GM18951 (cell line): ENCODE results near the gene HMGB4.

Experiments used
- POLR2A ChIP-seq: IDR thresholded peaks from 4 replicates; pipeline ENCODE4 v1.6.1; 2011; ENCODE audit warnings: mild to moderate bottlenecking; ENCODE audit not compliant: insufficient read length, insufficient read depth; ENCODE audit errors: extremely low read depth
- in situ Hi-C: fragments of 300-500 bp; cut with MboI; formaldehyde crosslinking; loops from one replicate; pipeline ENCODE4 v1.12.0; 2022; ENCODE audit warnings: low sequenced_read_pairs, mixed read lengths, inconsistent platforms; ENCODE audit not compliant: unreplicated experiment

Gene HMGB4, protein sequence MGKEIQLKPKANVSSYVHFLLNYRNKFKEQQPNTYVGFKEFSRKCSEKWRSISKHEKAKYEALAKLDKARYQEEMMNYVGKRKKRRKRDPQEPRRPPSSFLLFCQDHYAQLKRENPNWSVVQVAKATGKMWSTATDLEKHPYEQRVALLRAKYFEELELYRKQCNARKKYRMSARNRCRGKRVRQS

DNA sequence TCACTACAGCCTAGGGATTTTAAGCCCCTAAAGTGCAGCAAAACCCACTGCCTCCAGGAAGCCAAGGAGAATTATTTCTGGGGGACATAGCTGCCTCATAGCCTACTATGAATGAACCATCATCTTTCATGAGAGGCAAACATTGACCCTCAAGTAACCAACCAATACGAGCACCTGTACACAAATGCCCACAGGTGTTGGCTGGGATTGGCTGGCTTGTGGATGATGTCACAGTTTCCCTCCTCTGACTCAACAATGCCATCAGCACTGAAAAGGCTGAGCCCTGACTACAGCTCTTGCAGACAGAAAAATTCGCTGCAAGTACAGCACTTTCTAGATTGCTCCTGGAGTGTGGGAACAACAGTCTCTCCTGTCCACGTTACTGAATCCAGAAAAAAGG lies at the start of gene HMGB4:
Gene HMGB4 (plus strand): TSS at position 301 of the 400 bp plus-strand sequence. CDS start 113 bp downstream, outside the sequence.
- no peak for TF ChIP-seq POLR2A

DNA sequence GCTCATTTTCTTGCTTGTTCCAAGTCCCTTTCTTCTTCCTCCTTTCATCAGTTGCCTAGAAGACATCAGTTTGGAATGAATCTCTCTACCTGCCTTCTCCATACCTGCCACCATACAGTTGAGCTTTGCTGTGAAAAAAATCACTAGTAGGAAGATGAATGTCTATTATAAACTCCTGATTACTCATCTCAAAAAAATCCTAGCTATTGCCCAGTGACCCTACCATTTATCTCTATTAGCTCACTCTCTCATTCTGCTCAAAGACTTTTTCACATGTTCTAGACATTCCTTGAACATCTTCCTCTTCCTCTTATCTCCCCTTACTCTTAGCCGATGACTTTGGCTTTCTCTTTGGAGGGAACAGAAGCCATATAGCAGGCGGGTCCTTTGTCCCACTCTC lies 49.7 kb upstream of the HMGB4 start:
- in situ Hi-C loops: no loop called here
- no peak for TF ChIP-seq POLR2A

More for the DNA sequence above, at the start of gene HMGB4:
- in situ Hi-C loops: no loop called here

DNA sequence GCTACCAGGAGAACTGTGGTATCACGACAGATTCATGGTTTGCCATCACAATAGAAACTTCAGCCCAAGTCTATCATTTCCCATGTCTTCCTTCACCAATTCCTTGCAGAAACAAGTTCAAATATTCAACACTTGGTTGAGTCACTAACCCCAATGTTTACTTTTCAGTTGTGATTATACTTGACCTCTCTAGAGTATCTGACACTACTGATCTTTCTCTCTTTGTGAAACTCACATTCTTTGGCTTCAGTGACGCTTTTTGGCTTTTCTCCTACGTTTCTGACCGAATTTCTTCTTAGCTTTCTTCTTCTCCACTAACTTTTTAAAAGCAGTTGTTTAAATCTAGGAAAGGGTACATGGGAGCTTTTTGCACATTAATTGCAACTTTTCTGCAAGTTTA lies 48.8 kb upstream of the HMGB4 start:
- TF ChIP-seq POLR2A: no peak
- in situ Hi-C loops: no loop called here

DNA sequence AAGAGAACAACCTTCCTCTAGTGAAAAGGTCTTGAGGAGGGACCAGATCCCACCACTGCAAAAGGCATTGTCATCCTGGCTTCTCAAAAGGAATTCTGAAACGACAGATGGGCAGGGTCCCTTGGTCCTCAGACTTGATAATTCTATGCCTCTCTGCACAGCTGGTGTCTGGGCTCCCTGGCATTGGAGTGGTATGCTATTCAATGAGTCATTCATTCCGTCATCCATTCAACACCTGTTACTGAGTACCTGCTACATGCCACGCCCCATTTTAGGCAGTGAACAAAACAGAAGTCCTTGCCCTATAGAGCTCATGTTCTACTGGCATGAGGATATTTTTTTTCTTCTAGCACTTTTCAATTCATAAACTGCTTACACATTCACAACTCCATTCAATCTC lies 45.8 kb upstream of the HMGB4 start:
- TF ChIP-seq POLR2A: no peak
- in situ Hi-C loops: no loop called here

DNA sequence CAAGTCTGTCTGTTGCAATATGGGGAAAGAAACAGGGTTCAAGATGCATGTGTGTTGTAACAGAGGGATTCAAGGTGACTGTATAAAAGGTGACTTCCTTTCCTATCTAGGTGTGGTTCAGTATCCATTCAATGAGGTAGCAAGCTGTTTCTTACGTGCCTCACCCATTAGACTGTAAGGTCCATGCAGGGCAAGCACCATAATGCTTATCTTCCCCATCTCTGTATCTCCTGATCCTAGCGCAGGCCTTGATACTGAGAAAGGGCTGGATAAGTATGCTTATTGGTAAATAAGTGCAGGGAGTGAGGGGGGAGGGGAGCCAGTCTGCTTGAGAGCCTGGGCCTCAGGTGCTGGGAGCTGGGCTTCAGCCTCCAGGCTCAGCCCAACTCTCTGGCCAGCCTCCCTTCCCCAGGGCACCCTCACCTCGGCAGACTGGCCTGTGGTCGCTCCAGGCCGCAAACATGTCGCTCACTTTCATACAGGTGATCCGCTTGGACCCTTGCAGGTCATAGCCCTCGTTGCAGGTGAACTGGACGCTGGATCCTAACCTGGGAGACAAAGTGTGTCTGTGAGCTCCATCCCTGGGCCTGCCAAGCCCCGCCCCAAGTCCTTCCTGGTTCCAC lies 44.5 kb upstream of the HMGB4 start:
- TF ChIP-seq POLR2A: no peak
- in situ Hi-C loops: no loop called here

DNA sequence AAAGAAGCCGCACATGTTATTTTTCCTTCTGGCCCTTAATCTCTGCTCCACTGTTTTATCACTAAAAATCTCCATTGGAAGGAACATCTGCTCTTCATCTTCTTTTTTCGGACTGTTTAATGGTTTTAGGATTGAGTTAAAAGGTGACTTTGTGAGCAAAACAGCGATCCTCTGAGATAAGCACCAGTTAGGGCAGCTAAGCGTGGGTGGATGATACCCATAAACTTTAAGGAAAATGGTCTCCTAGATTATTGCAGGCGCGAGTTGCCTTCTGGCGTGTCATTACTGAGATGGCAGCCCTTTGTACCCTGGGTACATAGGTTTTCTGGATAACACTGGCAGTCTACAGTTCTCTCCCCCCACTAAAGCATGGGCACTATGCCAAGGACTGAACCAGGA lies 44.0 kb upstream of the HMGB4 start:
- in situ Hi-C loops: no loop called here
- TF ChIP-seq POLR2A: no peak

DNA sequence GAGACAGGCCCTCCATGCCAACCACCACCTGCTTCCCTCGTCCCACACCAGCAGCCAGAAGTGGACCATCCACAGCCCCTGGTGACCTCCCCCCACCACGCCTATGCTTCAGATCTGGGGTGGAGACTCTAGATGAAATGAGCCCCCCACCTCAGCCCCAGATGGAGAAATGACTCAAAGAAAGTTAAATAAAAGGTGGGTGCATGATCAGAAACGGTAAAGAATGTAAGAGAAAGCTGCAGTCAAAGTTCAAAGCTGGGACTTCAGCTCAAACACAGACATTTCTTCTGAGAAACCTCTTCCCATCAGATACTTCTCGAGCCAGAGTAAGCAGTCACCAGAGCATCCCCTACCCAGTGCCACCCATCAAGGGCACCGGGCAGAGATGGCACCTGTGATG lies 43.1 kb upstream of the HMGB4 start:
- in situ Hi-C loops: no loop called here
- no peak for TF ChIP-seq POLR2A

DNA sequence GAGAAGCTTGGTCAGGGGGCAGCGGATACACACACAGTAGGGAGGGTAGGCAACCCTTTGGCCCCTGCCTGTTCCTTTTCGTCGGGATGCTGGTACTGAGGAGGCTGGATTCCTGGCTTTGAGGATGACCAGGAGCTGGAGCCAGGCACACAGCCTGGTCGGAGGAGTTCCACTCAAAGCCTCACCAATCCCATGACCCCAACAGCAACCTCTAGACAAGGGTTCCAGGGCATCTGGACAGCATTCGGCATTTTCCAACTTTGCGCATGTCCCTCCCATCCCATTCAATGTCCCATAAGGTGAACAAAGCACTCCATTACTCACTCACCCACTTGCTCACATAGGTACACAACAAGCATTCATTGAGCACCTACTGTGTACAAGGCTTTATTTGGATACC lies 42.6 kb upstream of the HMGB4 start:
- in situ Hi-C loops: no loop called here
- no peak for TF ChIP-seq POLR2A

DNA sequence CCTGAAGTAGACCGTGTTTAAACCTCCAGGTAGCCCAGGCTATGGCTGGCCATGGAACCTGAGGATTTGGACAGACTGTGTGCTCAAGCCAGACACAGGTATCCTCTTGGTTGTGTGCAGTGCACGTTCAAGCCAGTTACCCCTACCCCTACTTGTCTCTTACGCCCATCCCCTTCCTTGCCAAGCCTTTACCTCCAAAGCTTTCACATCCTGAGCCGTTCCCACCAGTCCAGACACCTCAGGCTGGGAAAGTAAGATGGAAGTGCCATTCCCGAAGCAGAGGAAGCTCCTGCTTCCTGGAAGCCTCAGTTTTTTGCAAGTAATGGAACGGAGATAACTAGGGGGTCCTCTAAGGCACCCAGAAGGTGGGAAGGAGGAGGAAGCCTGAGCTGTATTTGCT lies 41.5 kb upstream of the HMGB4 start:
- TF ChIP-seq POLR2A: no peak
- in situ Hi-C loops: no loop called here

DNA sequence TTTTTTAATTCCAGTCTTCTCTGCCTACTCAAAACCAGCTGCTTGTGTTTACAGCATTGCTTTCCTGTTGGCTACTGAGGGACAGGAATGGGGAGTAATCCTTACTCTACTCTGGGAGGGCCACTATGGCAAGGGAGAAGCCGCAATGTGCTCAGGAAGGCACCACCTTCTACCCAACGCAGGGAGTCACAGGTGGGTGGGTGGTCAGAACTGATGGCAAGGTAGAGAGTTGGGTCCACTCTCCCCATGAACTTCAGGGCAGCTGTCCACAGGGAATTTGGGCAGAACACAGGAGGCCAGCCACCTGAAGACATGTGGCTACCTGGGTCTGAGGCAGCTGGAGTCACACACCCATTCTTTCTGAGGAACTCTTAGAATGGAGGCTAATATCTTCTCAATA lies 40.5 kb upstream of the HMGB4 start:
- in situ Hi-C loops: no loop called here
- TF ChIP-seq POLR2A: no peak

DNA sequence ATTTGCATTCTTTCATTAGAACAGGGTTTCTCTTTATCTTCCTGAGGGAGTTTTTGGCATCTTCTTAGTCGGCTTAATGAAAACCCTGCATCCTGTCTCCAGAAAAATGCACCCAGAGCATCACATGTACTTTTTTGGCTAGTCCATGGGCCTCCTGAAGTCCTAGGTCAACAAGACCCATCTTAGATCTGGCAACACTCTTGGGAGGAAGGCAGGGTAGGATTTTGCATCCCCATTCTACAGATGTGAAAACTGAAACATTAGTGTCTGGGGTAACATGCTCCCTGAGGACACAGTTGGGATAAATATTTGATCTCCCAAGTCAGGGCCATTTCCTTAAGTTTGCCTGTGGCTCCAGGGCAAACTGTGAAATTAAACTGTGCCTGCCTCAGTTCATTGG lies 40.0 kb upstream of the HMGB4 start:
- no peak for TF ChIP-seq POLR2A
- in situ Hi-C loops: no loop called here

DNA sequence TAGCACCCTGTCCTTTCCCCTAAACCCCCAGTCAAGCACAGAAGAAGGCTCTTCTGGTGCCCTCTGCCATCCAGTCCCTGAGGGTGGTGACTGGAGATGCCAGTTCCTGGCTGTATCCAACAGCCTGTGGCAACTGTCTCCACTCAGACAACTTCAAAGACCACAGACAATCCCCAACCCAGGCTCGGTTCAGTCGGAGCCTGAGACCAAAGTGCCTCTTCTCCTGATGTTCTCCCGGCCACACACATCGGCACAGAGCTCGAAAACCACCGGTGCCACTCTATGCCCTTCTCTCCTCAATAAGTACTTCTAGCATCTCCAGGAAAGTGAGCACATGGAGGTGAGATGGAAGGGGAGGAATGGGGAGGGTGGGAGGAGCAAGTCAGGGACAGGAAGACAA lies 39.6 kb upstream of the HMGB4 start:
- no peak for TF ChIP-seq POLR2A
- in situ Hi-C loops: no loop called here

DNA sequence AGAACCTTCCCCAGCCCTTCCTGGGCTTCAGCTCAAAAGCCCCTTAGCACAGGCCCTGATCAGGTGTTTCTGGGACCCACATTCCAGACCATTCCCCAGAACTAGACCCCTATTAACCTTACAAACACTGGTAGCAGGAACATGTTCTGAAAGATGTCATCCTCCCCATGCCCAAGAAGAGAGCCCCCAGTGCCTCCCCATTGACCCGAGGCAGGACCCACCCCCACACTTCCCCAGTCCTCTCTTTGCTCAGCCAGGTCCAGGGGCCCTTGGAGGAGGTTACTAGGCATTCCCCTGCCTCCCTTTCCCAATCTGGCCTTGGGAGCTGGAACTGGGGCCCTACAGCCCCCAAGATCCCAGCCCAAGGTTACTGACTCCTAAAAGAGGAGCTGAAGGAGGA lies 38.9 kb upstream of the HMGB4 start:
- no peak for TF ChIP-seq POLR2A
- in situ Hi-C loops: no loop called here

DNA sequence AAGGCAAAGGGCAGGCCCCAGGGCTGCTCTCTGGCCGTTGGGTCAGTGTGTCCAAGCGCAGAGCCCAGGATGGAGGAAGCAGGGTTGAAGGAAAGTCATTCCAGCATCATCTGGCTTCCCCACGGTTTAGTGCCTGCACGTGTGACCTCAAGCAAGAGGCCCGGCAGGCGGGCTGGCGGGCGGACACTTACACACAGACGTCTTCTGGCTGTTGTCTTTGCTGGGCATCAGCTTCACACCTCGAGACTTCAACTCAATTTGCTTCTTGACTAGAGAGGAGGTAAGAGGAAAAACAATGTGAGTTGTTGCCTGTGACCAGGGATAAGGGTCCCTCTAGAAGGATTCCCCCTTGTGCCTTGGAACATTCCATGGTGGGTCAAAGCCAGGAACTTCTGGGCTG lies 38.4 kb upstream of the HMGB4 start:
- no peak for TF ChIP-seq POLR2A
- in situ Hi-C loops: no loop called here
